ENCODE data around the gene CDH4.

- TF ChIP-seq CTCF (conservative IDR thresholded peaks at IDR 0.05; ENCODE audit: low read length) (no peak), EZH2phosphoT487 (IDR thresholded peaks at IDR 0.05; ENCODE audit: borderline replicate concordance, low read depth, low read length) (no peak)
Observed at GRCh38 chr20:61931476-61932198, 679.6 kb downstream of the CDH4 start.

Measured in OCI-LY7 (cell line).